HG02623 (cell line): ENCODE data around the gene CLEC16A.

ENCODE experiments used
- ATAC-seq: cut with Tn5 transposase; IDR thresholded peaks from one replicate; pipeline ENCODE4 v1.9.1; 2021; ENCODE audit warnings: moderate library complexity; ENCODE audit not compliant: unreplicated experiment

CLEC16A gene

DNA sequence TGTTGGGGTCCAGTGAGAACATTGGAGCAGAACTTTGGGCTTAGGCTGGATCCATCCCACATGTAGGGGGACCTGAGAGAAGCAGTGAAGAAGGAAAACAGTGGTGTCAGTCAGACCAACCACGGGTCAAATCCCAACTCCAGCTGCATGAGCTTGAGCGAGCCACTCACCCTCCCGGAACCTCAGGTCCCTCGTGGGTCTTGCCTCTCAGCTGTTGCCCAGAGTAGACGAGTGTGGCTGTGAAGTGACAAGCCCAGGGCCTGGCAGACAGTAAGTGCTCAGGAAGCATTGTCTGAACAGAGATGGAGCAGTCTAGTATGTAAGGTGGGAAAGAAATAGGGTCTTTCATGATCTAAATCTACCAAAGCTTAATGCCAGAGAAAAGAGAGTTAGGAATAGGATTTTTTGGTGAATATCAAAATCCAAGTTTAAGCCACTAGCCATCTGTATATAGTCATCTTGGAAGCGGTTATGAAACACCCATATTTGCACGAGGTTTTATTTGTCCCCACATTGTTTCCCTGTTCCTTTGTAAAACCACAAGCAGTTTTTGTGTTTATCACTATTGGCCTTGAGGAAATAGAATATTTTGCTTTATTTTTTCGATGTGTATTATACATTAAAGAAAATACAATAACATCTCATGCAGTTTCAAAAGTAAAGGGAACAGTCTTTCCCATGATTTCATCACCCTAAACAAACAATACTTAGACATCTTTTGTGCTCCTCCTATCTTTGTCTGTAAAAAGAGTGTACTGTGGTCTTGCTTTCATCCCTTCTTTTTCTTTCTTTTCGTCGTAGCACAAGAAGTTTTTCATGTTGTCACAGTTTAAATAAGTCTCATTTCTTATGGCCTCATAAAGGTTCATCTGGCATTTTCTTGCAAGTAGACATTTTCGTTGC, 112.0 kb downstream of the CLEC16A start:
- no peak for ATAC-seq

DNA sequence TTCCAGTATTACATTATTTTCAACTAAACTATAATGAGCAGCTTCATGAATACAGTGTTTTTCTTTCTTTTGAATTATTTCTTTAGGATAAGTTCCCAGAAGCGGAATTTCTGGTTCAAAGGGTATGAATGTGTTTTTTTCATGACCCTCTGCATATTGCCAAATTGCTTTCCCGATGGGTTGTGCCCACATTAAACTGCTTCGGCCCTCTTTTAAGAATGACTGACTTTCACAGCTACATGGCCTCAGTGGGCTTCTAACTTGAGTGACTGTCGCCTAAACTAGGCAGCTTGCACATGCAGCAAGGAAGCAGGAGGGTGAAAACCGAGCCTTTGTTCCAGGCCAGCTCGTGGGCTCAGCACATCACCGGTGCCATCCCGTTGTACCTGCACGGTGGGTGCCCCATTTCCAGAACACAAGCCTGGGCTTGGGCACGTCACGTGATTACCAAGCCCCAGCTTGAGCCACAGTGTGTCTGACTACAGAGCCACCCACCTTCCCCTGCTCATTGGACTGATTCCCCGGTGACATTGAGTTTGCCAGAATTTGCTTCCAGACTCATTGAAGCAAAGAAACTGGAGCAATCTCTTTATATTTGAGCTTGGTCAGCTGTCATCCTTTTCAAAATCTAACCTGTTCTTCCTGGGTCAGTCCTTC, 112.8 kb downstream of the CLEC16A start:
- no peak for ATAC-seq

DNA sequence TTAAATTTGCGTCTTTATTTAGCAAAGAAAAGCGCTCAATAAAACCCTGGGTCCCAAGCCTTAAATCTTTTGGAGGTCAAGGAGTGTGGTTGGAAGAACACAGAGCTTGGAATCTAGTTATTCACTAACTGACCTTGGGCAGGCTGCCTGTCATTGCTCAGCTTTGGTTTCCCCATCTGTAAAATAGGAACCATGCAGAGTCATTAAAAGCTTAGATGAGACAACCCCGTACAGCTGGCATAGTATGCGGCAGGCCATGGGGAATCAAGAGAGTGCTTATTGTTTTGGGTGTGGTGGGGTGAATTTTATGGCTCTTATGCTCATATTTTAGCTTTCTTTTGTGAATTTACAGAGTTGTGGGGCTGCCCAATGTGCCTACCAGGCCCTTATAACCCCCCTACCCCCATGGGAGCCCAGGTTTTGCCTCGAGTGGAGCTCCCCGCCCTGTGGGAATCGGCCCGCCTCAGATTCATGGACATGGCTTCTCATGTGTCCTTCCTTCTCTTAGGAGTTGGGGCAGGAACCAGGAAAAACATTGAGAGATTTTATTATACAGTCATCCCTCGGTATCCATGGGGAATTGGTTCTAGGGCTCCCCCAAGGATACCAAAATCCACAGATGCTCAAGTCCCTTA, 113.5 kb downstream of the CLEC16A start:
- no peak for ATAC-seq

DNA sequence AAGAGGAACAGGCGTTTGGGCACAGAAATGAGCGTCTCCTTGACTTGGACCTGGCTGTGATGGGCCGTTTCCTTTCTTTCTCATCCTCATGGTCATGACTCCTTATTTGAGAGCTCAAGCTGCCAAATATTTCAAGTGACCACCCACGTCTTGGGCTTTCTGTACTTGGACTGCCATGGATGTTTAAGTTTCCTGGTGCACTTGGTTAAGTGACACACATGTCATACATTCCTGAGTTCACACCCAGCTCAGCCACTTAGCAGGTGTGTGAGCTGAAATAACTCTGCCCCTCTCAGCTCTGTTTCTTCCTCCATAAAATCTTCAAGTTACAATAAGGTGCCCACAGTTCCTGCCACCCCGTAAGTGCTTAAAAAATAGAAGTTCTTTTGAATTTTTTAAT, 114.5 kb downstream of the CLEC16A start:
- ATAC-seq = no peak

DNA sequence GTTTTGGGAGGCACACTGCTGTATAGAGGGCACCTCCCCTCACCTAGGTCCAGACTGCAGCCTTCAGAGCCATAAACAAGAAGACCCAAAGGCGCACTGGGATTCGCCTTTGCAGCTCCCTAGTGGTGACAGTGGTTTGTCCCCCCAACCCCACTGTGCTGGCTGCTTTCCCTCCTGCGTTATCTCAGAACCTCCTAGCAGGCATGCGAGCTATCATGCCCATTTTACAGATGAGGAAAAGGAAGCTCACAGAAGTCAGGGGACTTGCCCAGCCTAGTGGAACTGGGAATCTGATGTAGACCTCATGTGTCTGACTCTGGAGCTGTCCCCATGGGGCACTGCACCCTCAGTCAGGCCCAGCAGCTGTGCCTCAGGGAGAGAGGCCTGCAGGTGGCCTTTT, 115.2 kb downstream of the CLEC16A start:
- no peak for ATAC-seq

DNA sequence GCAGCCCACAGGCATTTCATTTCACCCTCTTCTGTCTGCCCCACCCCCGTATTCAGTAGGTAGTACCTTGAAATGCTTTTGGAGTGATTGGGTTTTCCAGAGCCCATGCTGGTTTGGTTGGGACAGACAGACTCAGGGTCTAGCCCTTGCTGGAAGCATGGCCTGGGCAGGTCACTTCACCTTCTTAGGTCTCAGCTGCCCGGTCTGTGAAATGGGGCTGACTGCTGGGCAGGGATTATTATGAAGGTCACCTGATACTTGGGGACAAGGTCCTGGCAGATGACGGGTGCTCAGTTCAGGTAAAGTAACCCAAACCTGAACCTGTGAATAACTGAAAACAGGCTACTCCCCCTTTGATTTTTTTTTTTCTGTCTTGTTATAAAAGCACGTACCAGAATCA, 116.0 kb downstream of the CLEC16A start:
- no peak for ATAC-seq

DNA sequence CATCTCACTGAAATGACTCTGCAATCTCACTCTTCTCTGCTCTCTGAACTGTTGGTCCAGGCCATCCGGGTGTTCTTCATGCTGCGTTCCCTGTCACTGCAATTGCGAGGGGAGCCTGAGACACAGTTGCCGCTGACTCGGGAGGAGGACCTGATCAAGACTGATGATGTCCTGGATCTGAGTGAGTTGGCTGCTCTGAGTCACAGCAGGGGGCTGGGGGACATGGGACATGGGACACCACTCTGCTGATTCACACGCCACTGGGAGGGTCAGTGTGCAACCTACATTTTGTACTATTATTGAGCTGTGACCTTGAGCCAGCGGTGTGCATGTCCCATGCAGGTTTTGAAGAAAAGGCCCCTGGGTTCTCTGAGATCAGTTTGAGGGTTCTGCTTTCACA, 116.5 kb downstream of the CLEC16A start:
- ATAC-seq = no peak

DNA sequence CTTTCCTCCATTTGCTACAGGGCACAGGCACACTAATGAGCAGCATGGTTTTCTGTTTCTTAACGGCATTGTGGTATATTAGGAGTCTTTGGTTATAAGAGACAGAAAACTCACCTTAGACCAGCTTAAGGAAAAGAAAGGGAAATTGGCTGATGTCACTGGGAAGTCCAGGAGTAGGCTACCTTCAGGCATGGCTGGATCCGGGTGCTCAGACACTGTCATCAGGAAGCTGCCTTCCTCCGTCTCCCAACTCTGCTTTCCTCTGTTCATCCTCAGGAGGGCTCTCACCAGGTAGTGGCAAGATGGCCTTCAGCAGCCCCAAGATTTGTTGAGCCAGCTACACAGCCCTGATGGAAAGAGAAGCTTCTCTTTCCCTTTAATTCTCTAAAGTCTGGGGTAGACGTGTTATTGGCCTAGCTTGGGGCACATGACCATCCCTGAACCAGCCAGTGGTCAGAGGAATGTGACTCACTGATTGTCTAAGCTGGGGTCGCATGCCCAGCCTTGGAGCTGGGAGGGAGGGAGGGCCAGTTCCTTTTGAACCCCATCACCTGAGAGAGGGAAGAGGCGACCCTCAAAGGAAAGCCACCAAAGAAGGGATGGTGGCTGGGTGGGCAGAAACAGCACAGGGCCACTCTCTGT, 117.4 kb downstream of the CLEC16A start:
- ATAC-seq = no peak

DNA sequence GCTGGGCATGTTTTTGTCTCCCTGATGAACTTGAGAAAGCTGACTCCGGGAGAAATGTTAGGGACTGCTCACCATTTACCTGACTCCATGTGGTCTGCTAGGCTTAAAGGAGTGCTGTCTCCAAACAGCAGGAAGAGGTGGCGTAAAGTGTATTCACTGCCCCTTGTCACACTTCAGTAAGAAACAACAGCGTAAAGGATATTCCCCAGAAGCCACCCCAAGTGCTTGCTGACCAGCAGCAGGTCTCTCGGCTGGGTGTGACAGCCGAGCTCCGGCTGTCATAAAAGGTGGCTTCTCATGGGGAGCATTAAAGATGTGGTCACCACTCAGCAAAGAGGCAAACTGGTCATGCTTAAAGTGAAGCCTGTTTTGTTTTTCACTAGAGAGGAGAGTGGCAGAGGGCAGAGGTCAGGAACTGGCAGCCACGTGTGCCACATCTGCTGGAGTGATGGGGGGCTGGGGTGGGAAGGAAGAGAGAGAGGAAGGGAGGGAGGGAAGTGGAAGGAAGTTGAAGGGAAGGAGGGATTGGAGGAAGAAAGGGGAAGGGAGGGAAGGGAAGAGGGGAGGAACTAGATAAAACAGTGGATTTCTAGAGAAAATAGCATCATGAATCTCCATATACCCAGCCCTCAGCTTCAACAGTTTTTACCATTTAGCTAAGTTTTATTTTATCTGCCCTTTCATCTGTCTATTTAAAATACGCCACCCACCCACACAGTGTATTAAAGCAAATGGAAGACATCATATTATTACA, 119.3 kb downstream of the CLEC16A start:
- ATAC-seq = no peak

DNA sequence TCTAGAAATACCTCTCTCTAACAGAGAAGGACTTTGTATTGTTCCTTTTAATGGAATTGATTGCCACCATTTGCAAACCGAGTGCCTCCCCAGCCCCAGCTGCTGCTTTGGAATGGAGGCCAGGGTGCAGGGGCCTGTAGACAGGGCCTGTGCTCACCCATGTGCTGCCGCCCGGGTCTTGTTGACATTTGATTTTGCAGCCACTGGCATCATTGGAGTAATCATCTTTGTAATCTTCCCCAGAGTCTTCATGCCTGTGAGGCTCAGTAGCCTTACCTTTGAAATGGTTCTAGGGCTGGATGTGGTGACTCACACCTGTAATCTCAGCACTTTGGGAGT, 119.8 kb downstream of the CLEC16A start:
- ATAC-seq = no peak

DNA sequence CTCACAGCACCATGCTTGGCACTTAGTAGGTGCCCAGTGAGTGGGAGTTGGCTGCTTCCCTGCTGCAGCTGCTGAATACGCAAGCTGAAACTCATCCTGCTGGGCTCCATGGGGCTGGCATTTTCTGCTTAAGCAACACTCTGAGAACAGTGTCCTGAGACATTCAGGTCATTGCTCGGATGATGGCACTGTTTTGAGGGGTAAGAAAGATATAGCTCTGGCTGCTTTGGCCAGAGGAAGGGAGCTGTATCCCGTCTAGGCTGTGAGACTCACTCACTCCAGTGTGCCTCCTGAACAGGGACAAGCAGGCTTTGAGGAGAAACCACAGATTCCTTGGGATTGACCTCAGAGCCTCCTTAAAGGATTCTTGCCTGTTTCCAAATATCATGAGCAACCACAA, 120.5 kb downstream of the CLEC16A start:
- no peak for ATAC-seq

DNA sequence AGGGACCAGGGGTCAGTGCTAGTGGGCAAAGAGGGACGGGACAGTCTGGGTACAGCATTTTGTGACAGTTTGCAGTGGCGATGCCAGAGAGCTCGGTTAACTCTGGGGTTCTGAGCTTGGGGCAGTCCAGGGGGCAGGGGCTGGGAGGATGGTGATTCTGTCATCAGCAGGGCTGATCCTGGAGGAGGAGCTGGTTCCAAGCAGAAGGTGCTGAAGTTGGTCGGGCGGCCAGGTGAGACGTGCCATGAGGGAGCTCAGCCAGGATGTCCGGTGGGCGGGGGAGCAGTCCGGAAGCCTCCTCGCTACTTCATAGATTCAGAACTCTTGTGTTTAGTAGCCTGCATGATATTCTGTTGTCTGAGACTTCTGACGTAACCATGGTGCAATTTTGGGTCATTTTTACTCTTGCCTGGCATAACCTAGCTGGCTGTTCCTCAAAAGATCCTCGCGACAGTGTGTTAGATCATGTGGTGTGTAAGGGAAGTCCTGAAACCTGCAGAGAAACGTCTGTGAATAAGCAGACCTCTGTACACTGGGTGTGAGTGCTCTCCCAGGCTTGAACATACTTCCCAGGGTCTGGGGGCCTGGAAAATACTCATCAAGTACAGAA, 122.0 kb downstream of the CLEC16A start:
- no peak for ATAC-seq

DNA sequence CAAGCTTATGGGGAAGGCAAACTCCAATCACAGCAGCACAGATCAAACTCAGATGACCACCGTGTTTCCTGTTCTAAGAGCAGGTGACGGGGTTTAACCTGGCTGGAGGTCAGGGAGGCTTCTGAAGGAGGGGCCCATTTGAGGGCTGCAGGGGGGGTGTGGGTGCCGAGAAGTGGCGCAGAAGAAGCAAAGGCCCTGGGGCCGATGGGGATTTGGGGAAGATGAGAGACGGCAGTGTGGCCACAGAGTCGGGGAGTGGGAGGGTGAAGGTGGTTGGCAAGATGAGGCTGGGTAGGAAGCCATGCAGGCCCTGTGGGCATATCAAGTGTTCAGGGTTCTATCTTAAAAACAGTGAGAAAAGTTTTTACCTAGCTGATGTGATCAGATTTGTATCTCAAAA, 122.9 kb downstream of the CLEC16A start:
- ATAC-seq = no peak

DNA sequence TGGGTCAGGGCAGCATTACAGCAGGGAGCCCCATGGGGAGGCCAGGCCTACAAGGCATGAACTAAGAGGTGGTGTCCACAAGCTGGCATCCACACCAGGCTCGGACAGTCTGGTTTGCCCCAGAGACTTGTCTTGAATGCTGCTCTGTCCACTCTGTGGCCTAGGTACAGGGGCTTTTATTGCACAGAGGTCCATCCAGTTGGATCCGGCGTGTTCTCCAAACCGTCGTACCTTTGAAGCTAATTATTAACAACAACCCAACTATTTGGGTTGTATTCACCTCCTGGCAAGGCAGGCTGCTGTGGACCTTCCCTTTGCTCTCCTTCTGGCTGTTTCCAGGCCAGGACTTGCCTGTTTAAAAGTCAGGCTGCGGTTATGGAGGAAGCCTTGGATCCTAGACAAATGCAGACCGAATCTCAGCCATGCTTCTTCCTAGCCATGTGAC, 123.4 kb downstream of the CLEC16A start:
- no peak for ATAC-seq

DNA sequence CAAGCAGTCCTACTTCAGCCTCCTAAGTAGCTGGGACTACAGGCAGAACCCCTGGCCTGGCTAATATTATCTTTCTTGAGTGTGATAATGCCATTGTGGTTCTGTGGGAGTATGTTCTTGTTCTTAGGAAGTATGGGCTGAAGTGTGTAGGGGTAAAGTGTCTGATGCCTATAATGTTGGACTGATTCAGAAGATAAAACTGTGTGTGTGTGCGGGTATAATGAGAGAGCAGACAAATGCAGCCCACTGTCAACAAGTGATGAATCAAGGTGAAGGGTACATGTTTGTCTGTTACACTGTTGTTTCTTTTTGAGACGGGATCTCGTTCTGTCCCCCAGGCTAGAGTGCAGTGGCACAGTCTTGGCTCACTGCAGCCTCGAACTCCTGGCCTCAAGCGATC, 127.5 kb downstream of the CLEC16A start:
- no peak for ATAC-seq

DNA sequence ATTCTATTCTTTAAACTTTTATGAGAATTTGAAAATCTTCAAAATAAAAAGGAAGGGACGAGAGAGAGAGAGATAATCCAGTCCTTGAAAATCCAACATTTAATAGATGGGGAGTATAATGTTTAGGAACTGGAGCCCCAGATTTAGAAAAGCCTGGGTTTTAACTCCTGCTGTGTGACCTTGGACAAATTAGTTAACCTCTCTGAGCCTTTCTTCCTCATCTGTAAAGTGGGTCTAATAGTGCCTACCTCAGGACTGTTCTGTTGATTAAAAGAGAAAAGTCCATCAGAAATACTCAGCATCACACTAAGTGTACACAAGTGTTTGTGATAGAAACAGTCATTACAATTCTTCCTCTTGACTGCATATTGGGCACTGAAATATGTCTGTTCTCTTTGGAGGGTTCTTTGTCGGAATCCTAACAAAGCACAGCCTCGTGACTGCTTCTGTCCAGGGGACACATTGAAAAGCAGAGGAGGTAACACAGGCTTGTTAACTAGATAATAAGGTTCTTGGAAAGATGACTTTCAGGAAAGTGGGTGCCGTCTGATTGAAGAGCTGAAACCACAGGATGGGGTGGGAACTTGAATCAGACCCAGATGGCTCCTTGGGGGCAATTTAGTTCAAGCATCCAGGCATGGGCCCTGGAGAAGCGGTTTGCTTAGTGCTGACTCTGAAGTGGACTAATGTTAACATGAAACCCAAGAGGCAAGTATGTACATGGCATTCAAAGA, 128.2 kb downstream of the CLEC16A start:
- ATAC-seq = no peak

DNA sequence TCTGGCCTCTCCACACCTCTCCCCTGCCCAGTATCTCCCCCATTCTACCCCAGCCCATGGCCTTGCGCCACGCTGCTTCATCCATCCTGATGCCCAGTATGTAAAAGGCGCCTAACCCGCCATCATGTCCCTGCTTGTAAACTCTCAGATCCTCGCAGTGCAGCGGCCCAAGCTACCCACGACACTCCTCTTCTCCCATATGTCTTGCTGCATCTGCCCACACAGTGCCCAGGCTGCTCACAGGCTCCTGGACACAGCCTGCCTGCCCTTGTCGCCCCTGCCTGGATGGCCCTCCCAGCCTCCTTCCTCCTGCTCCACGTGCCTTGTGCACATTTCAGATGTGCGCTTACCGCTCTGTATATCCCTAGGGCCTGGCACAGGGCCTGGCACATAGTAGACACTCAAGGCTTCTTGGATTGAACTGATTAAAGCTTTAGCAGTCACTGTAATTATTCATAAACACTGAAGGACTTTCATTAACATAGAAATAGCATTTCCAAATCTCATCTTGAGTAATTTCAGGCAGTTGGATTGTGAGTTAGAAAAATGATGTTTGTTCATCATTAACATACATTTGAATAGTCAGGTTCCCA, 129.1 kb downstream of the CLEC16A start:
- no peak for ATAC-seq

DNA sequence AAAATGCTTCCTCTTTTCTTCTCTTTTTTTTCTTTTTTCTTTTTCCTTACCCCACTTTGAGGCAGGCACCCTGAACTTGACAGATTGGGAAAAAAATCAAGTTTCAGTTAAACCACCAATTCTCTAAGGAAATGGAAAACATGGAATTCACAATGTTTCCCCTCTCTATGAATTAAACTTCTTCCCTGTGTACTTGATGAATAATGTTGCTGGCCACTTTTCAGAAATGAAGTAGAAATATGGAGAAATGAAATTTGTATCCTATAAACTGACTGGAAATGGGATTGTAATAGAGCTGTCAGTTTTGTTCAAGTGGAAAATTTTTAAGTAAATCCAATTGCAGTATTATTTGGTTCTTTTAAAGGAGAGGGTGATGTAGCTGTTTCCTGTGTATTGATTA, 129.8 kb downstream of the CLEC16A start:
- no peak for ATAC-seq

DNA sequence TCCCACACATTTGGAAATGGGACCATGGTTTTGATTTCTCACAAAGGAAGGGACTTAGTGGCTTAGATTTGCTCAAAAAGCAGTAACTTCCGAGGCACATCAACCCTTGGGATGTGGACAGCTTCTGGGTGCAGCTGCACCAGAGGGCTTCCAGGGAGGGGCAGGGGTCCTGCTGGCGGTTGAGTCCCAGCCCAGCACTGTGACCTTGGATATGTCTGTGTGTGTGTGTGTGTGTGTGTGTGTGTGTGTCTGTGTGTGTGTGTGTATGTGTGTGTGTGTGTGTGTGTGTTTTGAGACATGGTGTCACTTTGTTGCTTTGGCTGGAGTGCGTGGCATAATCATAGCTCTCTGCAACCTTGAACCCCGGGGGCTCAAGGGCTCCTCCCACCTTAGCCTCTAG, 130.8 kb downstream of the CLEC16A start:
- no peak for ATAC-seq
